Panc1 (cell line): Measurements from ENCODE around the gene DSC3.

Experiments used
- CTCF ChIP-seq: fragments of 450-650 bp; IDR thresholded peaks from 2 replicates; pipeline ENCODE4 v1.5.1; 2017; ENCODE audit warnings: mild to moderate bottlenecking
- POLR2AphosphoS5 ChIP-seq: IDR thresholded peaks from 2 replicates; pipeline ENCODE4 v1.6.1; 2012; ENCODE audit warnings: mild to moderate bottlenecking, low read depth, low read length, moderate library complexity
- REST ChIP-seq, 2 experiments: IDR thresholded peaks; 2 replicates each; pipeline ENCODE4 v1.6.1; 2011 to 2012; ENCODE audit warnings: low read depth in 2 of 2, control low read depth in 1 of 2, low read length in 1 of 2, mild to moderate bottlenecking in 1 of 2, moderate library complexity in 1 of 2; ENCODE audit not compliant: insufficient read depth in 1 of 2
- SIN3A ChIP-seq: IDR thresholded peaks from 2 replicates; pipeline ENCODE4 v1.6.1; 2012; ENCODE audit warnings: low read depth, mild to moderate bottlenecking, low read length, moderate library complexity, borderline replicate concordance; ENCODE audit not compliant: insufficient read depth
- TCF7L2 ChIP-seq: IDR thresholded peaks from 2 replicates; pipeline ENCODE4 v1.6.1; 2011; ENCODE audit warnings: mild to moderate bottlenecking, low read depth, low read length, inconsistent platforms

DNA sequence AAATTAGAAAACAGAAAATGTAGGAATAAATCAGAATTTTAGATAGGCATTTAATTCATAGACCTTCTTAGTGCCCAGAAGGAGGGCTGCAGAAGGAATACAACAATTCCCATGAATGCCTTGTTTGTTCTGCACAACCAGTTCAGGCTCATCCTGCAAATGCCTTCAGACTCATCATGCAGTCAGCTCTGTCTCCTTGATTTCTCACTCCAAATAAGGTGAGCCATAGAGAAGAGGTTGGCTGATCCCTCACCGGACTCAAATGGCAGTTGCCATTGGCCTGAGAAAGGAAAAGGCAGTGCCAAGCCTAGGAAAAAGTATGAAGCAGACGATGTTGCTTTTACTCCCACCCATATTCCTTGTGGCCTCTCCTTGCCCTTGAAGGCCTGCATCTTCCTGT, 50.3 kb downstream of the DSC3 start:
- TF ChIP-seq TCF7L2 (no peak), CTCF (no peak), POLR2AphosphoS5 (no peak), REST (IDR thresholded peaks at IDR 0.05; ENCODE audit: insufficient read depth in 1 of 2, low read depth in 2 of 2, low read length in 1 of 2) (no peak), SIN3A (no peak)
